ENCODE measurements around the gene ADGRG1.
A peak's percentile ranks its signal among the peaks of the same experiment; 100 is the strongest.
"Not testable (repeated sequence)": the region's sequence is repeated elsewhere in the genome, so short reads cannot be mapped to it uniquely, and the experiment has no call there.

The ADGRG1 gene

GRCh38 chr16:57628008-57628781, at the start of gene ADGRG1:
TSS of gene ADGRG1 (plus strand) at chr16:57628630. CDS start at chr16:57650288, 21,658 bp downstream.
- Mint-ChIP-seq H3K36me3 (ENCODE audit: low read depth) (no peaks in the 10 kb centered on the region), H3K27me3 (peaks cover 13% of the 10 kb centered on the region), H3K4me3 (peak within 1 kb of the TSS; percentile 33), H3K27ac (no peak within 1 kb of the TSS), H3K4me1 (peaks cover 13% of the 10 kb centered on the region), H3K9me3 (no peaks in the 10 kb centered on the region)
- peak; percentile 72 for DNase-seq
- peak; percentile 87 for ATAC-seq

DNA sequence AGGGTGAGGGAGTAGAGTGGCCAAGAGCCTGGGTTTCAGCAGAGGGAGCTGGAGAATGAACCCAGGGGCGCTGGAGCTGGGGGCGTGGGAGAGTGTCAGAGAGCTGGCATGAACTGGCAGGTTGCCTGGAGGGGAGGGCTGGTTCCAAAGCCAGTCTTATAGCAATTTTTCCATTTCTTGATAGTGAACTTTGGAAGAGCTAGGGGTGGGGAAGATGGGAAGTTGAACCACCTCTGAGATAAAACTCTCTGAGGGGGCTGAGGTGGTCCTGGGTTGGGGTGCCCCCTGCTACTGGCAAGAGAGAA, 49.1 kb upstream of the ADGRG1 start:
- Mint-ChIP-seq H3K4me1 (peaks cover 55% of the 10 kb centered on the region), H3K4me3 (no peak overlapping the region), H3K27me3 (no peaks in the 10 kb centered on the region), H3K27ac (peak overlapping the region; percentile 88), H3K9me3 (no peaks in the 10 kb centered on the region), H3K36me3 (ENCODE audit: low read depth) (no peaks in the 10 kb centered on the region)
- DNase-seq (no peak), ATAC-seq (no peak)

DNA sequence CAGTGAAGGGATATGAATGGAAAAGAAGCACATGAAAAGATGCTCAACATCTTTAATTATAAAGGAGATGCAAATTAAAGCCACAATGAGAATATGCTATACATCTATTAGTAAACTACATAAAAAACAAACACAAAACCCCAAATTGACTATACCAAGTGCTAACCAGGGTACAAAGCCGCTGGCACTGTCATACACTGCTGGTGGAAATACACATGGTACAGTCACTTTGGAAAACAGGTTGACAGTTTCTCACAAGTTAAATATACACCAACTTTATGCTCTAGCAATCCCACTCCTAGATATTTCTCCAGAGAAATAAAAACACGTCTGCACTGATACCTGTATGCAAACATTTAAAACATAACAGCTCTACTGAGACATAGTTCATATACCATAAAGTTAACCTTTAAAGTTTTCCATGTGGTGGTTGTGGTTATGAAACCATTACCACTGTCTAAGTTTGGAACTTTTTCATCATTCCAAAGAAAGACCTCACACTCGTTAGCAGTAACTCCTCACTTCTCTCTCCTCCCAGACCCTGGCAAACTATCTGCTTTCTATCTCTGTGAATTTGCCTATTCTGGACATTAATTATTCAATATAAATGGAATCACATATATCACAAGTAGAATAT, 43.3 kb upstream of the ADGRG1 start:
- ATAC-seq (peak; percentile 83), DNase-seq (no peak)
- no peaks in the 10 kb centered on the region for H3K27me3 Mint-ChIP-seq
- H3K36me3 Mint-ChIP-seq (ENCODE audit: low read depth) = no peaks in the 10 kb centered on the region
- peaks cover 59% of the 10 kb centered on the region for H3K4me1 Mint-ChIP-seq
- no peaks in the 10 kb centered on the region for H3K9me3 Mint-ChIP-seq
- peak overlapping the region; percentile 94 for H3K27ac Mint-ChIP-seq
- H3K4me3 Mint-ChIP-seq = peak overlapping the region; percentile 56

DNA sequence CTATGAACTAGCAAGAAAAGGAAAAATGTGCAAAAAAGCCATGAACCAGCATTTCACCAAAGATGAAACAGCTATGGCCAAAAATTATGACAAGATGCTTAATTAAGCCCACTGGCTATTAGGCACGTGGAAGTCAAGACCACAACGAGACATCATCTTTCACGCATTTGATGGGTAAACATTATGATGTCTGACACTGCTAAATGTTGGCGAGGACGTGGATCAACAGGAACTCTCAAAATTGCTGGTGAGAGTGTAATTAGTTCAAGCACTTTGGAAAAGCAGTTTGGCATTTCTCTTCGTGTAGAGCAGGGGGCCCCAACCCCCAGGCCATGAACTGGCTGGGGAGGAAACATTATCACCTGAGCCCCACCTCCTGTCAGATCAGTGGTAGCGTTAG, 39.6 kb upstream of the ADGRG1 start:
- Mint-ChIP-seq H3K9me3 (peaks cover 3% of the 10 kb centered on the region), H3K36me3 (ENCODE audit: low read depth) (peaks cover 2% of the 10 kb centered on the region), H3K27me3 (no peaks in the 10 kb centered on the region), H3K4me3 (no peak overlapping the region), H3K27ac (no peak overlapping the region), H3K4me1 (peaks cover 85% of the 10 kb centered on the region)
- ATAC-seq (no peak), DNase-seq (no peak)

GRCh38 chr16:57589374-57589773, 39.1 kb upstream of the ADGRG1 start:
- ATAC-seq (no peak), DNase-seq (no peak)
- peaks cover 2% of the 10 kb centered on the region for H3K36me3 Mint-ChIP-seq (ENCODE audit: low read depth)
- peaks cover 3% of the 10 kb centered on the region for H3K9me3 Mint-ChIP-seq
- H3K27ac Mint-ChIP-seq = no peak overlapping the region
- H3K4me1 Mint-ChIP-seq = peaks cover 82% of the 10 kb centered on the region
- no peak overlapping the region for H3K4me3 Mint-ChIP-seq
- H3K27me3 Mint-ChIP-seq = no peaks in the 10 kb centered on the region

DNA sequence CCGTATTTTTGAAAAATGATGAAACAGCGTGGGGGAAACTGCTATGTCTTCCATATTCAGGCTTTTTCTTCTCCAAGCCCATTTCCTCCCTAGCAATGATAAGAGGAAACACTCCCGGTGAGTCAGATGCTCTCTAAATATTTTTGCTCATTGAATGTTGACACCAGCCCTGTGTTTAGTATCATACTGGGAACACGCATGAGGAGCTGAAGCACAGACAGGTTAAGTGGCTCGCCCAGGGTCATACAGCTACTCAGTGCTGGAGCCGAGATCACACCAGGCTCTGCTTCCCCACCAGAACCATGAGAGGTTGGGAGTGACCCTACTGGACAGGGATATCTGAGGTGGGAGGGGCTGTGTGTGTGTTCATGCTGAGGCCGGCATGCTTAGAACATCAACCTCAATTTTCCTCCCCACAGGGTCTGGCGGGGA, 37.8 kb upstream of the ADGRG1 start:
- H3K36me3 Mint-ChIP-seq (ENCODE audit: low read depth) = peaks cover 5% of the 10 kb centered on the region
- no peaks in the 10 kb centered on the region for H3K27me3 Mint-ChIP-seq
- ATAC-seq (peak; percentile 6), DNase-seq (no peak)
- H3K27ac Mint-ChIP-seq = peak overlapping the region; percentile 84
- peaks cover 7% of the 10 kb centered on the region for H3K9me3 Mint-ChIP-seq
- peak overlapping the region; percentile 75 for H3K4me3 Mint-ChIP-seq
- peaks cover 70% of the 10 kb centered on the region for H3K4me1 Mint-ChIP-seq

DNA sequence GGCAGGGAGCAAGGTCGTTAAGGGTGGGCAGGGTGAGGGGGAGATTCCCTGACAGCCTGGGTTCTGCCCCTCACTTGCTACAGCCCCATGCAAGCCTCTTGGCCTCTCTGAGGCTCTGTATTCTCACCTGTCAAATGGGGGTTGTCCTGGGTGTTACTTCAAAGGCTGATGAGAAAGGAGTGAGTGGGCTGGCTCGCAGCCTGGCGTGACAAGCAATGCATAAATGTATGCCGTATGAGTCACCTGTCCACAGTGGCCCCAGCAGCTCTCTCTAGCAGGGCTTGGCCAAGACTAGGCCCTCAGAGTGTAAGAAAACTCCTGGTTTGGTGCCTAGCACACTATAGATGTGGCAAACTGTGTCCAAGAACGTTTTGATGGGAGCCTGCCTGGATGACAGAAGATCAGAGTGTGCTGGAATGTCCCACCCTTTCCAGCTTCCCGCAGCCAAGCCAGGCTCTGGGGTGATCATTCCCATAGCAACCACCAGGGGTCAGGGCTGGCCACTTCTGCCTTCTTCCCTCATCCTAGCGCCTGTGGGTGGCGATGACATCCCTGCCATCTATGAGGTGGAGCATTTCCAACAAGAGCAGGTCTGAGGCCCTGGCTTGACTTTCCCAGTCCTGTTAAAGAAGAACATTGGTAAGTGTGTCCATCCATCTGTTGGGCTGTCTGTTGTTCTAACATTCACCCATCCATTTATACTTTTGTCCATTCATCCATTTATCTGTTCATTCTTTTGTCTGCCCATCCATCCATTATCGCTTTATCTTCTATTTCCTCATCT, 37.2 kb upstream of the ADGRG1 start:
- no peaks in the 10 kb centered on the region for H3K27me3 Mint-ChIP-seq
- H3K9me3 Mint-ChIP-seq = peaks cover 10% of the 10 kb centered on the region
- H3K36me3 Mint-ChIP-seq (ENCODE audit: low read depth) = peaks cover 8% of the 10 kb centered on the region
- H3K4me1 Mint-ChIP-seq = peaks cover 64% of the 10 kb centered on the region
- DNase-seq (peak; percentile 79), ATAC-seq (peak; percentile 91)
- peak overlapping the region; percentile 84 for H3K27ac Mint-ChIP-seq
- H3K4me3 Mint-ChIP-seq = peak overlapping the region; percentile 75

- DNase-seq (no peak), ATAC-seq (no peak)
- Mint-ChIP-seq H3K27ac (peak overlapping the region; percentile 84), H3K36me3 (ENCODE audit: low read depth) (peaks cover 10% of the 10 kb centered on the region), H3K27me3 (no peaks in the 10 kb centered on the region), H3K4me3 (peak overlapping the region; percentile 75), H3K9me3 (peaks cover 10% of the 10 kb centered on the region), H3K4me1 (peaks cover 62% of the 10 kb centered on the region)
Measured at GRCh38 chr16:57591870-57592485, 36.5 kb upstream of the ADGRG1 start.

- peak; percentile 77 for ATAC-seq
- Mint-ChIP-seq H3K27ac (peak overlapping the region; percentile 84), H3K4me3 (peak overlapping the region; percentile 75), H3K4me1 (peaks cover 59% of the 10 kb centered on the region), H3K27me3 (no peaks in the 10 kb centered on the region), H3K36me3 (ENCODE audit: low read depth) (peaks cover 12% of the 10 kb centered on the region), H3K9me3 (peaks cover 13% of the 10 kb centered on the region)
- peak; percentile 75 for DNase-seq
Measured at GRCh38 chr16:57592591-57593003, 35.8 kb upstream of the ADGRG1 start.

- H3K4me3 Mint-ChIP-seq = peak overlapping the region; percentile 75
- DNase-seq = no peak
- peaks cover 13% of the 10 kb centered on the region for H3K9me3 Mint-ChIP-seq
- ATAC-seq = no peak
- H3K36me3 Mint-ChIP-seq (ENCODE audit: low read depth) = peaks cover 12% of the 10 kb centered on the region
- peaks cover 61% of the 10 kb centered on the region for H3K4me1 Mint-ChIP-seq
- no peaks in the 10 kb centered on the region for H3K27me3 Mint-ChIP-seq
- peak overlapping the region; percentile 84 for H3K27ac Mint-ChIP-seq
Measured at GRCh38 chr16:57593021-57593420, 35.4 kb upstream of the ADGRG1 start.

DNA sequence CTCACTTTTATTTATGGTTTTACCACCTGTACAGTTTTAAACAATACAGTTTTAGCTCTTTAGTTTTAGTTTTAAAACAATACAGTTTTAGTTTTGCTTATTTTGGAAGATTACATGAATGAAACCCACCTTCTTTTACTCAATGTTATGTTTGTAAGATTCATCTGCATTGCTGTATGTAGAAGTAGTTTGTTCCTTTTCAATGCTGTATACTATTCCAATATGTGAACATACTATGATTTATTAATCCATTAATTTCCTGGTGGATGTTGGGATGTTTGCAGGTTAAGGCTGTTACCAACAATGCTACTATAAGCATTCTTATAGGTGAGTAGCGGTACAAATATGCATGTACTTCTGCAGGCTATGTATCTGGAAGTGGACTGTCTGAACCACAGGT, 34.4 kb upstream of the ADGRG1 start:
- no peak for ATAC-seq
- H3K9me3 Mint-ChIP-seq = peaks cover 20% of the 10 kb centered on the region
- H3K4me1 Mint-ChIP-seq = peaks cover 51% of the 10 kb centered on the region
- H3K4me3 Mint-ChIP-seq = no peak overlapping the region
- peaks cover 13% of the 10 kb centered on the region for H3K36me3 Mint-ChIP-seq (ENCODE audit: low read depth)
- no peak for DNase-seq
- no peaks in the 10 kb centered on the region for H3K27me3 Mint-ChIP-seq
- H3K27ac Mint-ChIP-seq = no peak overlapping the region

DNA sequence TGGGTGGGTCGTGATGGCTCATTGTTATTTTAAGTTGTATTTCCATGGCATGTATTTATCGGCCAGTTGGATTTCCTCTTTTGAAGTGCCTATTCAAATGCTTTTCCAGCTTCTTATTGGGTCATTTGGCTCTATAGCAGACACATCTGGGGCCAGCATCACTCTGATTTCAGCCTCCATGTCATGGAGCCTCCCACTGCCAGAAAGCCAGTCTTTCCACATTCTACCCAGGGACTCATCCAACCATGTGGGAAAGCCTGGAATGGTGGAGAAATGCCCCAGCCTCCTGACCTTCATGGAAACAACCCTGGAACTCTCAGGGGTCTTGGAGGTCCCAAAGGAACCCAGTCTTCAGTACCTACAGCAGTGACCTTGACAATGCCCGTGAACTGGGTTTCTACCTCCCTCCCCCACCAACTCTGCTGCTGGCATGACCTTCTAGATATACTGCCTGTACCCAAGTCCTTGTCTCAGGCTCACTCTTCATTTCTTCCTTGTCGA, 33.8 kb upstream of the ADGRG1 start:
- H3K27me3 Mint-ChIP-seq = no peaks in the 10 kb centered on the region
- DNase-seq (peak; percentile 0), ATAC-seq (no peak)
- peaks cover 49% of the 10 kb centered on the region for H3K4me1 Mint-ChIP-seq
- H3K27ac Mint-ChIP-seq = no peak overlapping the region
- H3K36me3 Mint-ChIP-seq (ENCODE audit: low read depth) = peaks cover 14% of the 10 kb centered on the region
- H3K9me3 Mint-ChIP-seq = peaks cover 20% of the 10 kb centered on the region
- no peak overlapping the region for H3K4me3 Mint-ChIP-seq

- H3K27ac Mint-ChIP-seq, H3K27me3 Mint-ChIP-seq, H3K4me3 Mint-ChIP-seq, ATAC-seq, DNase-seq: not testable (repeated sequence)
- H3K36me3 Mint-ChIP-seq (ENCODE audit: low read depth) = peaks cover 14% of the 10 kb centered on the region
- peaks cover 20% of the 10 kb centered on the region for H3K9me3 Mint-ChIP-seq
- H3K4me1 Mint-ChIP-seq = peaks cover 49% of the 10 kb centered on the region
Measured at GRCh38 chr16:57596234-57596633, 32.2 kb upstream of the ADGRG1 start.

DNA sequence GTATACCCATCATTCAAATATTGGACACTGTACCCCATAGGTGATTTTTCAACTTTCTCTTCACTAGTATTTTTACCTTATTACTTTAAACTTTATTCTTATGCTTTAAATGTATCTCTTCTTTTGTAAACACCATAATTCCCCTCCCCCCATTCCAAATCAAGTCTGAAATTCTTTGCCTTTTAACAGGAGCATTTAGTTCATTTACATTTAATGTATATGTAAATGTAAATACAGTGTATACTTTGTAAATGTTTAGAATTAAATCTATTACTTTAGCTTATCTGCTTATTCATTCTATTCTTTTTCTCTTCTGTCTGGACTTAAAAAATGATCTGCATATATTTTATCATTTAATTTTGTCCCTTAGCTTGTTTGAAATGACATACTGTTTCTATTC, 30.0 kb upstream of the ADGRG1 start:
- no peaks in the 10 kb centered on the region for H3K27me3 Mint-ChIP-seq
- H3K36me3 Mint-ChIP-seq (ENCODE audit: low read depth) = peaks cover 12% of the 10 kb centered on the region
- DNase-seq (no peak), ATAC-seq (no peak)
- peaks cover 49% of the 10 kb centered on the region for H3K4me1 Mint-ChIP-seq
- H3K4me3 Mint-ChIP-seq = no peak overlapping the region
- peaks cover 16% of the 10 kb centered on the region for H3K9me3 Mint-ChIP-seq
- no peak overlapping the region for H3K27ac Mint-ChIP-seq
